ENCODE results near the gene XPC. TPM values are rescaled to one million over a fixed set of nuclear protein-coding genes. Genes with fewer than 3 reads are reported as not detected.

The XPC gene
- total RNA-seq, 2 experiments from 2014 or later: 22.7 to 38.6 TPM

GRCh38 chr3:14131134-14131533 lies 47.3 kb downstream of the XPC start:
- ChIA-PET CTCF (ENCODE audit: unreplicated experiment) (no interaction called here), POLR2A (no interaction called here)
- Histone ChIP-seq H3K9me2 (ENCODE audit: insufficient read depth, low read length) (no peaks in the 10 kb centered on the region), H3K27ac (ENCODE audit: low read depth, low read length, poor library complexity, severe bottlenecking) (no peak overlapping the region), H3K79me2 (ENCODE audit: insufficient read depth, low read depth, low read length) (peaks cover 8% of the 10 kb centered on the region; the same call in 1 of the 2 replicates), H3K4me2 (ENCODE audit: low read length) (no peak overlapping the region), H3K4me1 (ENCODE audit: insufficient read depth, low read length, poor library complexity, severe bottlenecking) (peaks cover 7% of the 10 kb centered on the region), H4K20me1 (ENCODE audit: insufficient read depth, low read length) (no peaks in the 10 kb centered on the region), H2AFZ (ENCODE audit: low read length) (no peak overlapping the region), H3K4me3 (ENCODE audit: low read depth, low read length, poor library complexity, severe bottlenecking) (no peak overlapping the region), H3K36me3 (ENCODE audit: insufficient read depth, low read length) (peaks cover 68% of the 10 kb centered on the region), H3K9me3 (ENCODE audit: low read length) (no peaks in the 10 kb centered on the region)
- intact Hi-C loops (cut with micrococcal nuclease; ENCODE audit: unreplicated experiment): no loop called here
- TF ChIP-seq CTCF (conservative IDR thresholded peaks at IDR 0.05; ENCODE audit: low read length) (no peak), EZH2phosphoT487 (IDR thresholded peaks at IDR 0.05; ENCODE audit: borderline replicate concordance, low read depth, low read length) (no peak)
- DNase-seq (ENCODE audit: low spot score): no peak
- BruUV-seq (replicated peaks): no TSS peak

- Histone ChIP-seq H4K20me1 (ENCODE audit: insufficient read depth, low read length) (no peaks in the 10 kb centered on the region), H3K4me3 (ENCODE audit: low read depth, low read length, poor library complexity, severe bottlenecking) (no peak overlapping the region), H2AFZ (ENCODE audit: low read length) (no peak overlapping the region), H3K27ac (ENCODE audit: low read depth, low read length, poor library complexity, severe bottlenecking) (no peak overlapping the region), H3K36me3 (ENCODE audit: insufficient read depth, low read length) (peaks cover 64% of the 10 kb centered on the region), H3K4me1 (ENCODE audit: insufficient read depth, low read length, poor library complexity, severe bottlenecking) (peaks cover 12% of the 10 kb centered on the region), H3K9me2 (ENCODE audit: insufficient read depth, low read length) (no peaks in the 10 kb centered on the region), H3K79me2 (ENCODE audit: insufficient read depth, low read depth, low read length) (peaks cover 13% of the 10 kb centered on the region; the same call in 1 of the 2 replicates), H3K4me2 (ENCODE audit: low read length) (no peak overlapping the region), H3K9me3 (ENCODE audit: low read length) (no peaks in the 10 kb centered on the region)
- TF ChIP-seq EZH2phosphoT487 (IDR thresholded peaks at IDR 0.05; ENCODE audit: borderline replicate concordance, low read depth, low read length): no peak
- TF ChIP-seq CTCF (conservative IDR thresholded peaks at IDR 0.05; ENCODE audit: low read length): no peak
- no TSS peak for BruUV-seq (replicated peaks)
- DNase-seq (ENCODE audit: low spot score): no peak
- ChIA-PET CTCF (ENCODE audit: unreplicated experiment) (no interaction called here), POLR2A (no interaction called here)
- intact Hi-C loops (cut with micrococcal nuclease; ENCODE audit: unreplicated experiment): no loop called here
These were observed 47.7 kb downstream of the XPC start for GRCh38 chr3:14130707-14131106.

GRCh38 chr3:14130230-14130629 lies 48.2 kb downstream of the XPC start:
- Histone ChIP-seq H3K27ac (ENCODE audit: low read depth, low read length, poor library complexity, severe bottlenecking) (no peak overlapping the region), H3K79me2 (ENCODE audit: insufficient read depth, low read depth, low read length) (peaks cover 17% of the 10 kb centered on the region; the same call in 1 of the 2 replicates), H2AFZ (ENCODE audit: low read length) (no peak overlapping the region), H3K4me3 (ENCODE audit: low read depth, low read length, poor library complexity, severe bottlenecking) (no peak overlapping the region), H3K4me1 (ENCODE audit: insufficient read depth, low read length, poor library complexity, severe bottlenecking) (peaks cover 13% of the 10 kb centered on the region), H3K9me2 (ENCODE audit: insufficient read depth, low read length) (no peaks in the 10 kb centered on the region), H3K4me2 (ENCODE audit: low read length) (no peak overlapping the region), H4K20me1 (ENCODE audit: insufficient read depth, low read length) (no peaks in the 10 kb centered on the region), H3K9me3 (ENCODE audit: low read length) (no peaks in the 10 kb centered on the region), H3K36me3 (ENCODE audit: insufficient read depth, low read length) (peaks cover 61% of the 10 kb centered on the region)
- BruUV-seq (replicated peaks): no TSS peak
- CTCF ChIA-PET (ENCODE audit: unreplicated experiment): no interaction called here
- no peak for TF ChIP-seq EZH2phosphoT487 (IDR thresholded peaks at IDR 0.05; ENCODE audit: borderline replicate concordance, low read depth, low read length)
- no peak for TF ChIP-seq CTCF (conservative IDR thresholded peaks at IDR 0.05; ENCODE audit: low read length)
- POLR2A ChIA-PET: no interaction called here
- intact Hi-C loops (cut with micrococcal nuclease; ENCODE audit: unreplicated experiment): no loop called here
- no peak for DNase-seq (ENCODE audit: low spot score)

All from OCI-LY7 (cell line).